ENCODE data around the gene MRPL1. TPM values are rescaled to one million over a fixed set of nuclear protein-coding genes. Genes with fewer than 3 reads are reported as not detected.

MRPL1 gene
- total and polyA plus RNA-seq, 9 of the 15 experiments (the other 6 are each of a cell fraction or from before 2014, with no cell fraction given), result 38.4 to 75.7 (median 63.7) TPM

DNA sequence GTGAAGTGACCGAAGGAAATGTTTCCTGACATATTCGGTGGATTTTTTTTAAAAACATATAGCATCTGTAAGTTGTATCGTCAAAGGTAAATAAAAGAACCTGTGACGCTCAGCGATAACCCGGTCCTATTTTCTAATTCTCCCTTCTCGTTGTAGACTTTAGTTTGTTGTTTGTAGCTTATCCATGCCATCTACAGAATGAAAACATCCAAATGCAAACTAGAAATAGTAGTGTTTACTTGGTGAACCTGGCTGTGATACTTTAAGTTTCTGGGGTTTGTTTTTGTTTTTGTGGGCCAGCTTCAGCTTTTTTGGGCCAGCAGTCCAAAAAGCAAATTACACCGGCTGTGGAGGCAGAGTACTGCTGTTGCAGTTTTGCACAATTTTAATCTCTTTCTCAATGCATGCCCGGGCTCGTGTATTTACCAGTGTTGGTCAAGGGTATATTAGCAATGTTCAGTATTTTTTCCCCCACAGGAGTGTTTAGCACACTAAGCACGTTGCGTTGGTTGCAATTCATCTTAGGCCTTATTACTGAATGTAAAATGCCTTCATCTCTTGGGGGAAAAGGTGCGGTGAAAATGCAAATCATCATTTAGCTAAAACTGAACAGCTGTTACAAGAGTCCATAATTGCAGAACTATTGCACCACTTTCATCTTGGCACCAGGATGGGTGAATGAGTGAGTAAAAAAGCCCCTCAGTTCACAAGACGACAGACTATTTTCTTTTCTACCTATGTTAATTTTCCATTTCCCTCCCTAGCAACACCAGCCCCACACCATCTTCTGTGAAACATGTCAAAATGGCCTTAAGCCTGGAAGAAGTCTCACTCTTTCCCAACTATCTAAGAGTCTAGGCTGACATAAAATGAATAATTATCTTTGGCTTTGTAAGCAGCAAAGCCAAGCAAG lies 41.7 kb upstream of the MRPL1 start (continued):
- TF ChIP-seq SNIP1 (IDR thresholded peaks at IDR 0.05; ENCODE audit: low read depth), result no peak
- no peak for TF ChIP-seq HDAC2 (IDR thresholded peaks at IDR 0.05)
- TF ChIP-seq DACH1 (IDR thresholded peaks at IDR 0.05; ENCODE audit: partially characterized antibody), result peak; percentile 74
- no peak for TF ChIP-seq HIVEP1 (CRISPR knock-in tag; IDR thresholded peaks at IDR 0.05)
- no peak for TF ChIP-seq RBM17 (IDR thresholded peaks at IDR 0.05; ENCODE audit: borderline replicate concordance, low read depth, low read length)
- peak; percentile 3 for TF ChIP-seq SAP30 (IDR thresholded peaks at IDR 0.05; ENCODE audit: borderline replicate concordance, insufficient read depth, low read depth, low read length, poor library complexity, severe bottlenecking)
- TF ChIP-seq ATF4 (CRISPR knock-in tag; IDR thresholded peaks at IDR 0.05), result peak; percentile 36; the same call in 1 of the 2 replicates
- TF ChIP-seq TCF7 (IDR thresholded peaks at IDR 0.05; ENCODE audit: borderline replicate concordance), result no peak
- TF ChIP-seq CEBPB (tag; IDR thresholded peaks at IDR 0.05), result peak; percentile 59
- TF ChIP-seq SREBF2 (CRISPR knock-in tag; IDR thresholded peaks at IDR 0.05), result no peak
- peak; percentile 56 for TF ChIP-seq ZNF316 (IDR thresholded peaks at IDR 0.05)
- TF ChIP-seq MAFG (tag; conservative IDR thresholded peaks at IDR 0.05), result 0 out of 2 replicates have a peak, but pooled peaks have one; percentile 27
- TF ChIP-seq ZNF551 (CRISPR knock-in tag; IDR thresholded peaks at IDR 0.05), result no peak
- TF ChIP-seq ZBTB17 (CRISPR knock-in tag; IDR thresholded peaks at IDR 0.05), result no peak
- TF ChIP-seq DEAF1 (CRISPR knock-in tag; IDR thresholded peaks at IDR 0.05), result no peak
- TF ChIP-seq MAX (CRISPR knock-in tag; IDR thresholded peaks at IDR 0.05), result no peak

All from K562 (cell line).